K562 (cell line): ENCODE results near the gene CDCA5. TPM values are rescaled to one million over a fixed set of nuclear protein-coding genes. Genes with fewer than 3 reads are reported as not detected.
A peak's percentile ranks its signal among the peaks of the same experiment; 100 is the strongest.

Experiments used
- ATAC-seq: fragments of 200-7000 bp; cut with Tn5 transposase; 3 replicates; pipeline ENCODE4 v1.9.1; 2020; ENCODE audit warnings: moderate library complexity
- BruUV-seq: library from RNA; stranded (reverse); fragments of 400-500 nt; replicated peaks from 2 replicates; lab custom pipeline; 2021; lab: Mats Ljungman, UMichigan
- CTCF ChIA-PET: fragments of 300-600 bp; formaldehyde crosslinking; extraction: SDS; loops from one replicate; lab custom pipeline; 2021; ENCODE audit warnings: low intra/inter-chr PET ratio; lab: Yijun Ruan, JAX
- POLR2A ChIA-PET: fragments of 300-600, 350-650 bp; sonication (Branson Sonifier 250); formaldehyde crosslinking; extraction: SDS; loops from one replicate; lab custom pipeline; 2021; ENCODE audit warnings: antibody characterized with exemption, inconsistent platforms; lab: Yijun Ruan, JAX
- DNase-seq, 4 experiments: peaks; one replicate each; pipeline versions ENCODE4 v3.0.0 to v3.0.0-alpha.2; 2011 to 2018; ENCODE audit warnings: low spot score in 3 of 4, mixed read lengths in 3 of 4; ENCODE audit errors: extremely low read depth in 1 of 4
- FAIRE-seq: peaks from 2 replicates; lab custom pipeline; 2011; peaks lifted over from hg19 to GRCh38; lab: Jason Lieb, UNC
- H2AFZ ChIP-seq: 2 replicates; pipeline ENCODE4 v1.6.0; 2011; ENCODE audit warnings: low read depth, low read length, control low read depth, inconsistent platforms
- H3K27ac ChIP-seq: fragments of 200-600 bp; 3 replicates; pipeline ENCODE4 v1.8.0; 2011; ENCODE audit warnings: low read depth, mild to moderate bottlenecking, control low read depth, inconsistent platforms, low read length, moderate library complexity, mixed read lengths; ENCODE audit errors: extremely low read depth
- H3K27me3 ChIP-seq, 2 experiments: fragments of 300-600 bp in 1 of 2; 2 replicates in 1 of 2; 3 replicates in 1 of 2; pipeline versions ENCODE4 v1.6.0 to v1.8.0; 2011; ENCODE audit warnings: inconsistent platforms in 2 of 2, low read length in 2 of 2, mild to moderate bottlenecking in 1 of 2, mixed read lengths in 1 of 2, moderate library complexity in 1 of 2; ENCODE audit not compliant: control insufficient read depth in 2 of 2, insufficient read depth in 2 of 2
- H3K36me3 ChIP-seq: fragments of 300-600 bp; 3 replicates; pipeline ENCODE4 v1.8.0; 2011; ENCODE audit warnings: mild to moderate bottlenecking, low read length, inconsistent platforms; ENCODE audit not compliant: control insufficient read depth, insufficient read depth
- H3K4me1 ChIP-seq, 2 experiments: fragments of 200-600 bp in 1 of 2; replicated peaks in 1 of 2; 2 replicates in 1 of 2; 3 replicates in 1 of 2; pipeline versions ENCODE4 v1.5.1 to v1.8.0; 2011; ENCODE audit warnings: inconsistent platforms in 2 of 2, low read length in 2 of 2, mild to moderate bottlenecking in 1 of 2, mixed read lengths in 1 of 2, moderate library complexity in 1 of 2; ENCODE audit not compliant: control insufficient read depth in 2 of 2, insufficient read depth in 2 of 2
- H3K4me2 ChIP-seq: 2 replicates; pipeline ENCODE4 v1.6.1; 2011; ENCODE audit warnings: low read length, control low read depth, inconsistent platforms, mixed read lengths; ENCODE audit not compliant: insufficient read depth
- H3K4me3 ChIP-seq: fragments of 200-600 bp; sonication (generic), shearing (Covaris generic); 2 replicates; pipeline ENCODE4 v1.5.1; 2016; ENCODE audit warnings: control low read depth, inconsistent platforms
- H3K79me2 ChIP-seq: fragments of 200-600 bp; 3 replicates; pipeline ENCODE4 v1.8.0; 2011; ENCODE audit warnings: low read length, inconsistent platforms; ENCODE audit not compliant: control insufficient read depth, insufficient read depth
- H3K9ac ChIP-seq, 2 experiments: 2 replicates each; pipeline versions ENCODE4 v1.6.0 to v1.6.1; 2011; ENCODE audit warnings: low read depth in 2 of 2, low read length in 2 of 2, control low read depth in 1 of 2, inconsistent platforms in 1 of 2, mild to moderate bottlenecking in 1 of 2, mixed read lengths in 1 of 2; ENCODE audit not compliant: insufficient read depth in 1 of 2
- H3K9me1 ChIP-seq: one replicate; pipeline ENCODE4 v1.6.0; 2011; ENCODE audit warnings: inconsistent platforms, mild to moderate bottlenecking, low read length, moderate library complexity; ENCODE audit not compliant: control insufficient read depth, insufficient read depth
- H3K9me3 ChIP-seq: replicated peaks from 2 replicates; pipeline ENCODE4 v1.5.1; 2011; ENCODE audit warnings: low read depth, low read length, inconsistent platforms; ENCODE audit not compliant: control insufficient read depth, insufficient read depth
- H4K20me1 ChIP-seq: replicated peaks from 2 replicates; pipeline ENCODE4 v1.6.1; 2011; ENCODE audit warnings: low read length, inconsistent platforms, mixed read lengths; ENCODE audit not compliant: control insufficient read depth, insufficient read depth
- BHLHE40 ChIP-seq: IDR thresholded peaks from 2 replicates; pipeline ENCODE4 v1.6.1; 2011; ENCODE audit warnings: low read length, improper control_type of control experiment
- HMG20B ChIP-seq: fragments of 250-450 bp; sonication (Bioruptor Pico); IDR thresholded peaks from 2 replicates; pipeline ENCODE4 v1.5.0; 2021; ENCODE audit warnings: mild to moderate bottlenecking
- KLF1 ChIP-seq: fragments of 450-650 bp; IDR thresholded peaks from 2 replicates; pipeline ENCODE4 v1.6.1; 2016; ENCODE audit warnings: missing genetic modification characterization, missing compliant biosample characterization
- POLR2A ChIP-seq: fragments of 450-650 bp; conservative IDR thresholded peaks from 2 replicates; pipeline ENCODE4 v1.6.1; 2016
- RBM22 ChIP-seq: fragments of 200-400 bp; formaldehyde crosslinking; IDR thresholded peaks from 2 replicates; pipeline ENCODE4 v1.6.1; 2018; ENCODE audit warnings: low read length, low read depth; ENCODE audit not compliant: poor library complexity, severe bottlenecking
- SRSF1 ChIP-seq: fragments of 200-400 bp; formaldehyde crosslinking; IDR thresholded peaks from 2 replicates; pipeline ENCODE4 v1.6.1; 2017; ENCODE audit warnings: mild to moderate bottlenecking, low read depth, low read length, moderate library complexity
- STAT5B ChIP-seq: fragments of 250-450 bp; sonication (Bioruptor Pico); IDR thresholded peaks from 2 replicates; pipeline ENCODE4 v1.8.0; 2021; ENCODE audit warnings: mild to moderate bottlenecking, inconsistent platforms
- ZNF696 ChIP-seq: fragments of 250-450 bp; sonication (Bioruptor Pico); conservative IDR thresholded peaks from 2 replicates; pipeline ENCODE4 v1.4.0; 2020; ENCODE audit warnings: mild to moderate bottlenecking, moderate library complexity
- WGBS: fragments of 100-300 bp; shearing (Covaris generic); methylation state at CpG from one replicate; pipeline ENCODE4 v1.1.6; 2016; ENCODE audit warnings: low coverage, mixed read lengths; ENCODE audit not compliant: insufficient coverage; ENCODE audit errors: missing lambda C conversion rate; 5-methylcytosine and 5-hydroxymethylcytosine counted together
- in situ Hi-C: fragments of 300-500 bp; cut with MboI; formaldehyde crosslinking; loops from 4 replicates; pipeline ENCODE4 v1.15.0; 2018; ENCODE audit warnings: inconsistent platforms, mixed read lengths
- intact Hi-C: fragments of 100-400 bp; cut with micrococcal nuclease; formaldehyde crosslinking; loops from 2 replicates; pipeline ENCODE4 v1.14.2; 2022
- polyA plus RNA-seq, 8 experiments: library from polyadenylated mRNA; depleted of rRNA in 4 of 8; stranded (reverse) in 5 of 8; unstranded in 3 of 8; fragments of >200 nt; fragmentation: Nextera tagmentation in 2 of 8; fragmentation: Illumina TruSeq in 1 of 8; extraction: Ambion mirVana in 2 of 8; extraction: Trizol in 1 of 8; gene quantifications; 2 replicates each; pipeline versions ENCODE4 v1.2.1 to v1.2.3, GENCODE V29; 2011 to 2014; ENCODE audit warnings: inconsistent platforms in 1 of 8, missing spikeins in 1 of 8
- total RNA-seq, 7 experiments: library from RNA; depleted of rRNA in 6 of 7; stranded (reverse); fragments of >200 nt in 6 of 7; fragmentation: Illumina TruSeq in 2 of 7; extraction: Trizol in 2 of 7; gene quantifications; 2 replicates each; pipeline versions ENCODE4 v1.2.1 to v1.2.3, GENCODE V29; 2011 to 2021; ENCODE audit warnings: low replicate concordance in 1 of 7
- TF ChIP-seq, protein P1 (sequence below), 2 experiments: fragments of 150-350 bp in 1 of 2; IDR thresholded peaks; 2 replicates each; pipeline ENCODE4 v1.6.1; 2012 to 2016; ENCODE audit warnings: low read depth in 2 of 2, low read length in 2 of 2, mild to moderate bottlenecking in 1 of 2, moderate library complexity in 1 of 2
- TF ChIP-seq, protein P2 (sequence below), 3 experiments: fragments of 200-800 bp in 1 of 3; fragments of 250-450 bp in 1 of 3; fragments of 450-650 bp in 1 of 3; sonication (Bioruptor Pico) in 1 of 3; sonication (Bioruptor generic) in 1 of 3; formaldehyde crosslinking in 1 of 3; IDR thresholded peaks; 2 replicates each; pipeline versions ENCODE4 v1.6.1 to v1.8.0; 2016 to 2022; ENCODE audit warnings: mild to moderate bottlenecking in 2 of 3, missing genetic modification characterization in 2 of 3, missing compliant biosample characterization in 1 of 3, moderate library complexity in 1 of 3
- TF ChIP-seq, protein P3 (sequence below), 2 experiments: fragments of 450-650 bp; conservative IDR thresholded peaks; 2 replicates each; pipeline ENCODE4 v1.6.1; 2017; ENCODE audit warnings: mild to moderate bottlenecking in 2 of 2, moderate library complexity in 2 of 2

CDCA5 gene
- total and polyA plus RNA-seq, 9 of the 15 experiments (the other 6 are each of a cell fraction or from before 2014, with no cell fraction given): 18.9 to 94.3 (median 64.6) TPM

DNA sequence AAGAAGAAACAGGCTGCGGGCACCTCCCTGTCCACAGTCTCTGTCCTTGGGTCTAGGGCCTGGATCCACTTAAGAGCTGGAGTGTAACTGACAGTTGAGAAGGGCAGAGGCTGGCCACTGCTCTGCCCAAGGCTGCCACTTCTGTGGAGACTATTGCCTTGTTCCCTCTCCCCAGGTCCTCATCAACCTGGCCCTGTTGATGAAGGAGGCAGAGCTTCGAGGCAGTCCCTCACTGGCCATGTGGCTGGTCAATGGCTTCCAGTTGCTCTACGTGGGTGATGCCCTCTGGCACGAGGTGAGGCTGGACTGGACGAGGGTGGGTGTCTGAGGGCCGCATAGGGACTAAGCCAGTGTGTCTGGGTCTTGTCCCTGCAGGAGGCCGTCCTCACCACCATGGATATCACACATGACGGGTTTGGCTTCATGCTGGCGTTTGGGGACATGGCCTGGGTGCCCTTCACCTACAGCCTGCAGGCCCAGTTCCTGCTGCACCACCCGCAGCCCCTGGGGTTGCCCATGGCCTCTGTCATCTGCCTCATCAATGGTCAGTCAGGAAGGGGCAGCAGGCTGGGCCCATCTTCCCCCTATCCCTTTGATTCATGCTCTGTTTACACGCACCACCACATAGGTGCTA, 30.8 kb upstream of the CDCA5 start:
- H3K27ac ChIP-seq: no peak overlapping the region
- H3K27me3 ChIP-seq: no peaks in the 10 kb centered on the region
- intact Hi-C loops (loop anchor here (5.0 to 10.0 kb wide), 3 partner anchors 200 to 267 kb away; partner anchors contain the start of gene CDC42EP2), in situ Hi-C loops (no loop called here)
- H3K4me3 ChIP-seq: no peak overlapping the region
- no TSS peak for BruUV-seq
- ChIA-PET CTCF (no interaction called here), POLR2A (interaction anchor here (0.6 to 1.7 kb wide), 7 partner anchors 16 to 371 kb away, joined by 3 to 4 read pairs (median 3); partner anchors contain the start of genes SF1 and SPDYC)
- peaks cover 31 to 66% of the 10 kb centered on the region in 2 experiments for H3K4me1 ChIP-seq
- ATAC-seq (no peak), DNase-seq (no peak), FAIRE-seq (no peak)
- H3K4me2 ChIP-seq: no peak overlapping the region
- WGBS: 86% methylated on average over 11 of the region's 11 CpGs
- H3K9me3 ChIP-seq: no peaks in the 10 kb centered on the region
- H3K9ac ChIP-seq: 0 out of 4 replicates have a peak overlapping the region, but pooled peaks of 1 of the 2 experiments have one; percentile 12
- H3K79me2 ChIP-seq: peaks cover 28% of the 10 kb centered on the region
- H2AFZ ChIP-seq: no peak overlapping the region
- no peaks in the 10 kb centered on the region for H3K9me1 ChIP-seq
- H4K20me1 ChIP-seq: no peaks in the 10 kb centered on the region
- peaks cover 41% of the 10 kb centered on the region for H3K36me3 ChIP-seq
- TF ChIP-seq KLF1 (tag) (no peak), SRSF1 (no peak), BHLHE40 (no peak), STAT5B (CRISPR knock-in tag) (no peak), ZNF696 (CRISPR knock-in tag) (no peak), RBM22 (peak; percentile 61), POLR2A (0 out of 2 replicates have a peak, but pooled peaks have one; percentile 4), HMG20B (CRISPR knock-in tag) (no peak)
- TF ChIP-seq, protein P1, sequence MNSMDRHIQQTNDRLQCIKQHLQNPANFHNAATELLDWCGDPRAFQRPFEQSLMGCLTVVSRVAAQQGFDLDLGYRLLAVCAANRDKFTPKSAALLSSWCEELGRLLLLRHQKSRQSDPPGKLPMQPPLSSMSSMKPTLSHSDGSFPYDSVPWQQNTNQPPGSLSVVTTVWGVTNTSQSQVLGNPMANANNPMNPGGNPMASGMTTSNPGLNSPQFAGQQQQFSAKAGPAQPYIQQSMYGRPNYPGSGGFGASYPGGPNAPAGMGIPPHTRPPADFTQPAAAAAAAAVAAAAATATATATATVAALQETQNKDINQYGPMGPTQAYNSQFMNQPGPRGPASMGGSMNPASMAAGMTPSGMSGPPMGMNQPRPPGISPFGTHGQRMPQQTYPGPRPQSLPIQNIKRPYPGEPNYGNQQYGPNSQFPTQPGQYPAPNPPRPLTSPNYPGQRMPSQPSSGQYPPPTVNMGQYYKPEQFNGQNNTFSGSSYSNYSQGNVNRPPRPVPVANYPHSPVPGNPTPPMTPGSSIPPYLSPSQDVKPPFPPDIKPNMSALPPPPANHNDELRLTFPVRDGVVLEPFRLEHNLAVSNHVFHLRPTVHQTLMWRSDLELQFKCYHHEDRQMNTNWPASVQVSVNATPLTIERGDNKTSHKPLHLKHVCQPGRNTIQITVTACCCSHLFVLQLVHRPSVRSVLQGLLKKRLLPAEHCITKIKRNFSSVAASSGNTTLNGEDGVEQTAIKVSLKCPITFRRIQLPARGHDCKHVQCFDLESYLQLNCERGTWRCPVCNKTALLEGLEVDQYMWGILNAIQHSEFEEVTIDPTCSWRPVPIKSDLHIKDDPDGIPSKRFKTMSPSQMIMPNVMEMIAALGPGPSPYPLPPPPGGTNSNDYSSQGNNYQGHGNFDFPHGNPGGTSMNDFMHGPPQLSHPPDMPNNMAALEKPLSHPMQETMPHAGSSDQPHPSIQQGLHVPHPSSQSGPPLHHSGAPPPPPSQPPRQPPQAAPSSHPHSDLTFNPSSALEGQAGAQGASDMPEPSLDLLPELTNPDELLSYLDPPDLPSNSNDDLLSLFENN (IDR thresholded peaks at IDR 0.05; ENCODE audit: low read depth in 2 of 2, low read length in 2 of 2): no peak
- TF ChIP-seq, protein P2, sequence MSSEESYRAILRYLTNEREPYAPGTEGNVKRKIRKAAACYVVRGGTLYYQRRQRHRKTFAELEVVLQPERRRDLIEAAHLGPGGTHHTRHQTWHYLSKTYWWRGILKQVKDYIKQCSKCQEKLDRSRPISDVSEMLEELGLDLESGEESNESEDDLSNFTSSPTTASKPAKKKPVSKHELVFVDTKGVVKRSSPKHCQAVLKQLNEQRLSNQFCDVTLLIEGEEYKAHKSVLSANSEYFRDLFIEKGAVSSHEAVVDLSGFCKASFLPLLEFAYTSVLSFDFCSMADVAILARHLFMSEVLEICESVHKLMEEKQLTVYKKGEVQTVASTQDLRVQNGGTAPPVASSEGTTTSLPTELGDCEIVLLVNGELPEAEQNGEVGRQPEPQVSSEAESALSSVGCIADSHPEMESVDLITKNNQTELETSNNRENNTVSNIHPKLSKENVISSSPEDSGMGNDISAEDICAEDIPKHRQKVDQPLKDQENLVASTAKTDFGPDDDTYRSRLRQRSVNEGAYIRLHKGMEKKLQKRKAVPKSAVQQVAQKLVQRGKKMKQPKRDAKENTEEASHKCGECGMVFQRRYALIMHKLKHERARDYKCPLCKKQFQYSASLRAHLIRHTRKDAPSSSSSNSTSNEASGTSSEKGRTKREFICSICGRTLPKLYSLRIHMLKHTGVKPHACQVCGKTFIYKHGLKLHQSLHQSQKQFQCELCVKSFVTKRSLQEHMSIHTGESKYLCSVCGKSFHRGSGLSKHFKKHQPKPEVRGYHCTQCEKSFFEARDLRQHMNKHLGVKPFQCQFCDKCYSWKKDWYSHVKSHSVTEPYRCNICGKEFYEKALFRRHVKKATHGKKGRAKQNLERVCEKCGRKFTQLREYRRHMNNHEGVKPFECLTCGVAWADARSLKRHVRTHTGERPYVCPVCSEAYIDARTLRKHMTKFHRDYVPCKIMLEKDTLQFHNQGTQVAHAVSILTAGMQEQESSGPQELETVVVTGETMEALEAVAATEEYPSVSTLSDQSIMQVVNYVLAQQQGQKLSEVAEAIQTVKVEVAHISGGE (CRISPR knock-in tag; IDR thresholded peaks at IDR 0.05): no peak
- TF ChIP-seq, protein P3, sequence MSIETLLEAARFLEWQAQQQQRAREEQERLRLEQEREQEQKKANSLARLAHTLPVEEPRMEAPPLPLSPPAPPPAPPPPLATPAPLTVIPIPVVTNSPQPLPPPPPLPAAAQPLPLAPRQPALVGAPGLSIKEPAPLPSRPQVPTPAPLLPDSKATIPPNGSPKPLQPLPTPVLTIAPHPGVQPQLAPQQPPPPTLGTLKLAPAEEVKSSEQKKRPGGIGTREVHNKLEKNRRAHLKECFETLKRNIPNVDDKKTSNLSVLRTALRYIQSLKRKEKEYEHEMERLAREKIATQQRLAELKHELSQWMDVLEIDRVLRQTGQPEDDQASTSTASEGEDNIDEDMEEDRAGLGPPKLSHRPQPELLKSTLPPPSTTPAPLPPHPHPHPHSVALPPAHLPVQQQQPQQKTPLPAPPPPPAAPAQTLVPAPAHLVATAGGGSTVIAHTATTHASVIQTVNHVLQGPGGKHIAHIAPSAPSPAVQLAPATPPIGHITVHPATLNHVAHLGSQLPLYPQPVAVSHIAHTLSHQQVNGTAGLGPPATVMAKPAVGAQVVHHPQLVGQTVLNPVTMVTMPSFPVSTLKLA (conservative IDR thresholded peaks at IDR 0.05): no peak
